Mucosa of descending colon (tissue), 3 donors: Measurements from ENCODE around the gene CDKAL1. TPM values are rescaled to one million over a fixed set of nuclear protein-coding genes. Genes with fewer than 3 reads are reported as not detected.

Experiments
- ATAC-seq: fragments of 200-7000 bp; cut with Tn5 transposase; one replicate; pipeline ENCODE4 v1.9.1; 2020; ENCODE audit warnings: mild to moderate bottlenecking, moderate library complexity
- DNase-seq, 3 donors: peaks; one replicate each; pipeline ENCODE4 v3.0.0-alpha.2; 2020
- H3K36me3 ChIP-seq: fragments of 200-600 bp; one replicate; pipeline ENCODE4 v1.8.0; 2021; ENCODE audit warnings: low read depth, mild to moderate bottlenecking
- H3K4me1 ChIP-seq: fragments of 200-600 bp; one replicate; pipeline ENCODE4 v1.8.0; 2021; ENCODE audit warnings: low read depth, mild to moderate bottlenecking
- H3K4me3 ChIP-seq: fragments of 200-600 bp; one replicate; pipeline ENCODE4 v1.8.0; 2021; ENCODE audit warnings: mild to moderate bottlenecking
- H3K9me3 ChIP-seq: fragments of 200-600 bp; one replicate; pipeline ENCODE4 v1.8.0; 2021; ENCODE audit warnings: mild to moderate bottlenecking
- CTCF ChIP-seq: fragments of 200-600 bp; IDR thresholded peaks from one replicate; pipeline ENCODE4 v1.8.0; 2022; ENCODE audit warnings: antibody characterized with exemption, mild to moderate bottlenecking
- intact Hi-C, 2 donors: fragments of 100-400 bp; cut with DNase I in 1 of 2; cut with micrococcal nuclease in 1 of 2; formaldehyde crosslinking; loops; one replicate each; pipeline versions ENCODE4 v1.11.0 to v1.11.1; 2022; cut with DNase I, micrococcal nuclease
- total RNA-seq, 3 donors: library from RNA; stranded (reverse); fragmentation: NEBNext Ultra II Directional in 2 of 3; extraction: Animal tissue kit (Norgen Biotek cat#: 25700) in 2 of 3; gene quantifications; one replicate each; pipeline versions ENCODE4 v1.2.1 to v1.2.4, GENCODE V29; 2021 to 2023
- donor health status: DM: no; HTN: no; CAD: no; lungs with moderate emphysema.
- donor health status: DM: no; HTN: no; CAD: no.
- donor health status: DM: no; HTN: yes; CAD: no.

Gene CDKAL1
- total RNA-seq, 3 donors from 2014 or later: 13.4 to 15.5 (median 15.3) TPM

- Histone ChIP-seq H3K4me1 (no peaks in the 10 kb centered on the region), H3K9me3 (no peaks in the 10 kb centered on the region), H3K36me3 (no peaks in the 10 kb centered on the region), H3K4me3 (no peak overlapping the region)
- DNase-seq (no peak), ATAC-seq (no peak)
- no peak for TF ChIP-seq CTCF
- intact Hi-C loops: no loop called here
These were observed 665.0 kb downstream of the CDKAL1 start for GRCh38 chr6:21199262-21199661.

DNA sequence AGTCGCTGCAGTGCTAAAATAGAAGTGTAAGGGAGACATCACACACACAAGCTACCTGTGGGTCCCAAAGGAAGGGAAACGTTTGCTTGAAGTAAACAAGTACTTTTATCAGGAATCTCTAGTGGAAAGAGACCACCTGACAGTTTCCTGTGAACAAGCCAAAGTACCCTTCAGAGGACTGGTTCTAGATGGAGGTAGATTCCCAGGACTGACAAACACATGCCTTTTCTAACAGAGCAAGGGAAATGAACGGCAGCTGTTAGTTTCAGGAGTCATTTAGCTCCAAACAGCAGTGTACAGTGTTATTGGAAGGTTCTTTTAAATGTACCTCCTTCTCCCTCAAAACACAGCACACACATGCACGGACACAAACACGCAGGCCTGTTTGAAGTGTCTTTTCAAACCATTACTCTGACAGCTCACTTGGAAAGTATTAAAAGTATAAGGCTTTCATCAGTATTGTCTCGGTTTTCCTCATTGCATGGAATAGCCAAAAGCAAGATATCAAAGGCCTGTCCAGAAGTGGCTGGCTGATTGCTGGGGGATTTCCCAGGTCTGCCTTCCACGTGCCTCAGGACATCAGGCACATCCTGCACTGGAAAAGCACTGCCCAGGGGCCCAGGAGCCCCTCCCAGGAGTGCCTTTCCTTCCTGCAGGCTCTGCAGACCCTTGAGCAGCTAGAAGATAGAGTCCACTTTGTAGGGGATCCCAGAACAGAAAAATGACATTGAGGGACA, 666.0 kb downstream of the CDKAL1 start:
- no peak for ATAC-seq
- no peaks in the 10 kb centered on the region for H3K9me3 ChIP-seq
- no peaks in the 10 kb centered on the region for H3K36me3 ChIP-seq
- intact Hi-C loops: no loop called here
- DNase-seq: no peak
- no peak overlapping the region for H3K4me3 ChIP-seq
- TF ChIP-seq CTCF: no peak
- H3K4me1 ChIP-seq: no peaks in the 10 kb centered on the region

DNA sequence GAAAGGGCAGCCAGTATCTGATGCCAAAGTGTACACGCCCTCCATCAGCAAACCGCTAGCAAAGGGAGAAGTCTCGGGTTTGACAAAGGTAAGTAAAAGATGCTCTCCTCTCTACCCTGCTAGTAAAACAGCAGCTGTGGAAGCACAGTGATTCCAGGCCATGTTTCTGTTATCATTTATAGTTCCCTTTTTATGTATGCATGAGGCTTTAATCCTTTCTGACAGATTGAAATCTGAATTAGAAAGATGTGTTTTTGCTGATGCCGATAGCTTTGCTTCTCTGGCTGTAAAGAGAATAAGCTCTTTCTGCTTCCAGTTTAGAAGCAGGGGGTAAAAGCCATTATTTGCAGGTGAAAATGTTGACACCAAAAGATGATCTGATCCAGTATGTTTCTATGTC, 666.9 kb downstream of the CDKAL1 start:
- Histone ChIP-seq H3K9me3 (no peaks in the 10 kb centered on the region), H3K4me3 (no peak overlapping the region), H3K36me3 (no peaks in the 10 kb centered on the region), H3K4me1 (no peaks in the 10 kb centered on the region)
- no peak for DNase-seq
- intact Hi-C loops: no loop called here
- ATAC-seq: no peak
- no peak for TF ChIP-seq CTCF

GRCh38 chr6:21201637-21202350, 667.5 kb downstream of the CDKAL1 start:
- no peak for TF ChIP-seq CTCF
- Histone ChIP-seq H3K36me3 (no peaks in the 10 kb centered on the region), H3K9me3 (no peaks in the 10 kb centered on the region), H3K4me3 (no peak overlapping the region), H3K4me1 (no peaks in the 10 kb centered on the region)
- peak in 1 of 3 donors; percentile 59 for DNase-seq
- intact Hi-C loops: no loop called here
- ATAC-seq: peak; percentile 63

DNA sequence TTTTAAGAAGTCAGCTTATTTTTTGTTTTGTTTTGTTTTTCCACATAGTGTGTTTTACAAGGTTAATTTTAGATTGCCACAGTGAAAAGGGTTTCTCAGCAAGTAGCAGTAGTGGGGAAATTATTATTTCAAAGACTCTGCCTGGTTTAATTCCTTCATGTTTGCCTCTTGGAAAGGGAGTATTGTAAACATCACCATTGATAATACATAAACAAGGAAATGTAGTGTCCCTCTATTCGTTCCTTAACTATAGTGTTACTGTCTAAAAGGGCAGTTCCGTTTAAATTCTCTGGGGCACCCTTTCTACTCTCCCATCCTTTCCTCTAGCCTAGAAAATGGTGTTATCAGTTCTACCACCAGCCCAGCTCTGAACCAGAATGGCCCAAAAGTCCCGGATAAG, 668.3 kb downstream of the CDKAL1 start:
- no peak for TF ChIP-seq CTCF
- no peak for DNase-seq
- ATAC-seq: no peak
- intact Hi-C loops: no loop called here
- H3K36me3 ChIP-seq: no peaks in the 10 kb centered on the region
- no peaks in the 10 kb centered on the region for H3K4me1 ChIP-seq
- no peak overlapping the region for H3K4me3 ChIP-seq
- no peaks in the 10 kb centered on the region for H3K9me3 ChIP-seq
